ENCODE data around the gene TRMT11.
"Not testable (repeated sequence)": the region's sequence is repeated elsewhere in the genome, so short reads cannot be mapped to it uniquely, and the experiment has no call there.

TRMT11 gene

GRCh38 chr6:125956506-125957390 lies 29.6 kb upstream of the TRMT11 start, which contains the start of gene HINT3:
Gene HINT3 (plus strand): TSS chr6:125956770. CDS start chr6:125956978, 208 bp downstream.
- peak; percentile 100 for DNase-seq

- no peak for DNase-seq
These were observed 29.0 kb upstream of the TRMT11 start for GRCh38 chr6:125957391-125957693.

- DNase-seq, result no peak
These were observed 28.5 kb upstream of the TRMT11 start for GRCh38 chr6:125957845-125958244.

GRCh38 chr6:125959041-125959440 lies 27.3 kb upstream of the TRMT11 start:
- DNase-seq, result no peak

GRCh38 chr6:125961117-125961516 lies 25.2 kb upstream of the TRMT11 start:
- DNase-seq, result no peak

GRCh38 chr6:125962900-125963497 lies 23.3 kb upstream of the TRMT11 start:
- no peak for DNase-seq

GRCh38 chr6:125963817-125964216 lies 22.5 kb upstream of the TRMT11 start:
- no peak for DNase-seq

- no peak for DNase-seq
These were observed 19.8 kb upstream of the TRMT11 start for GRCh38 chr6:125966569-125966968.

GRCh38 chr6:125968493-125968892 lies 17.8 kb upstream of the TRMT11 start:
- DNase-seq, result no peak

- DNase-seq, result no peak
These were observed 15.6 kb upstream of the TRMT11 start for GRCh38 chr6:125970760-125971159.

GRCh38 chr6:125972478-125972877 lies 13.9 kb upstream of the TRMT11 start:
- not testable (repeated sequence) for DNase-seq

- DNase-seq, result no peak
These were observed 12.0 kb upstream of the TRMT11 start for GRCh38 chr6:125974214-125974866.

- DNase-seq, result no peak
These were observed 7.2 kb upstream of the TRMT11 start for GRCh38 chr6:125979101-125979500.

GRCh38 chr6:125981571-125982185 lies 4.7 kb upstream of the TRMT11 start:
- DNase-seq, result no peak

GRCh38 chr6:125983246-125983945 lies 2.9 kb upstream of the TRMT11 start:
- DNase-seq, result no peak

- no peak for DNase-seq
These were observed 2.0 kb upstream of the TRMT11 start for GRCh38 chr6:125984311-125984710.

- no peak for DNase-seq
These were observed 818 bp upstream of the TRMT11 start for GRCh38 chr6:125985522-125985921.

- DNase-seq, result no peak
These were observed 400 bp upstream of the TRMT11 start for GRCh38 chr6:125985979-125986300.

GRCh38 chr6:125987026-125987617 lies 782 bp downstream of the TRMT11 start:
- DNase-seq, result no peak

- DNase-seq, result no peak
These were observed 1.9 kb downstream of the TRMT11 start for GRCh38 chr6:125988280-125988679.

GRCh38 chr6:125989631-125990030 lies 3.3 kb downstream of the TRMT11 start:
- DNase-seq, result no peak

- no peak for DNase-seq
These were observed 5.3 kb downstream of the TRMT11 start for GRCh38 chr6:125991653-125992052.

Data from stimulated activated CD8-positive, alpha-beta memory T cell treated with anti-CD3 and anti-CD28 coated beads, Interleukin-4, amount 100 ng/mL, for 48 hours (primary cell).